GM12864 (cell line): ENCODE measurements around the gene CEP250.
"Not testable (repeated sequence)": the region's sequence is repeated elsewhere in the genome, so short reads cannot be mapped to it uniquely, and the experiment has no call there.

Source experiments
- DNase-seq: peaks from one replicate; pipeline ENCODE4 v3.0.0-alpha.2; 2011; ENCODE audit warnings: low read depth
- H3K4me3 ChIP-seq: 2 replicates; pipeline ENCODE4 v1.5.1; 2011; ENCODE audit warnings: mild to moderate bottlenecking, low read depth, low read length, control low read depth
- TF ChIP-seq, protein P1 (sequence below): IDR thresholded peaks from 2 replicates; pipeline ENCODE4 v1.5.1; 2011; ENCODE audit warnings: low read depth, mild to moderate bottlenecking, moderate library complexity, low read length, control low read depth, inconsistent platforms; ENCODE audit errors: missing control alignments

Gene CEP250

DNA sequence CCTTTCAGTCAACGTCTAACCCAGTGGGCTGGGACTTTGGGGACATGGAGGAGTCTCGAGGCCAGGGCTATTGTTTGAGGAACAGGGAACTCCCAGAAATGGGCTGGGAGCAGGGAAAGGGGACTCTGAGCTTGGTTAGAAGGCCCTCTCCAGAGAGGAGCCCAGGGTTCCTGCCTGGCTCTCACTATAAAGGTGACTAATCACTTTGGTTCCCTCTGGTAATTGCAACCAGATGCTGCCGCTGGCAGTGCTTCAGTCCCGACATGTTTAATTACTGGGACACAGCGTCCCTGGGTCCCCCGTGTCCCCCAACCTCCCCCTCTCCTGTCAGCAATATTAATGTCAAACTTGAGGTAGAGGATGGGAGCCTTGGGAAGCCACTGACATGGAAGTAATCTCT, 12.4 kb upstream of the CEP250 start:
- DNase-seq = no peak
- TF ChIP-seq, protein P1, sequence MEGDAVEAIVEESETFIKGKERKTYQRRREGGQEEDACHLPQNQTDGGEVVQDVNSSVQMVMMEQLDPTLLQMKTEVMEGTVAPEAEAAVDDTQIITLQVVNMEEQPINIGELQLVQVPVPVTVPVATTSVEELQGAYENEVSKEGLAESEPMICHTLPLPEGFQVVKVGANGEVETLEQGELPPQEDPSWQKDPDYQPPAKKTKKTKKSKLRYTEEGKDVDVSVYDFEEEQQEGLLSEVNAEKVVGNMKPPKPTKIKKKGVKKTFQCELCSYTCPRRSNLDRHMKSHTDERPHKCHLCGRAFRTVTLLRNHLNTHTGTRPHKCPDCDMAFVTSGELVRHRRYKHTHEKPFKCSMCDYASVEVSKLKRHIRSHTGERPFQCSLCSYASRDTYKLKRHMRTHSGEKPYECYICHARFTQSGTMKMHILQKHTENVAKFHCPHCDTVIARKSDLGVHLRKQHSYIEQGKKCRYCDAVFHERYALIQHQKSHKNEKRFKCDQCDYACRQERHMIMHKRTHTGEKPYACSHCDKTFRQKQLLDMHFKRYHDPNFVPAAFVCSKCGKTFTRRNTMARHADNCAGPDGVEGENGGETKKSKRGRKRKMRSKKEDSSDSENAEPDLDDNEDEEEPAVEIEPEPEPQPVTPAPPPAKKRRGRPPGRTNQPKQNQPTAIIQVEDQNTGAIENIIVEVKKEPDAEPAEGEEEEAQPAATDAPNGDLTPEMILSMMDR = no peak
- no peak overlapping the region for H3K4me3 ChIP-seq

DNA sequence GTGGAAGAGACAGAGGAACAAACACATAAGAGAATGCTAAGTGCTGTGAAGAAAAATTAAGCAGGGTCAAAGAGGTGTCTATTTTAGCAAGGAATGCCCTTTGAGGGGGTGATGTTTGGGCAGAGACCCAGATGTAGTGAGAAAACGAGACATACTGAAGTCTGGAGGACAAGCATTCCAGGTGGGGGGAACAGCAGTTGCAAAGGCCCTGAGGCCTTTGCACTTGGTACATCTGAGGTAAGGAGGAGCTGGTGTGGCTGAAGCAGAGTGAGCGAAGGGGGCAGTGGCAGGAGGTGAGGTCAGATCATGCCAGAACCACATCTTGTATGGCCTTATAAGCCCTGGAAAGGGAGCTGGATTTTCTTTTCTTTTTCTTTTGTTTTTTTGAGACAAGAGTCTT, 11.2 kb upstream of the CEP250 start:
- no peak overlapping the region for H3K4me3 ChIP-seq
- TF ChIP-seq, protein P1 = no peak
- DNase-seq = no peak

DNA sequence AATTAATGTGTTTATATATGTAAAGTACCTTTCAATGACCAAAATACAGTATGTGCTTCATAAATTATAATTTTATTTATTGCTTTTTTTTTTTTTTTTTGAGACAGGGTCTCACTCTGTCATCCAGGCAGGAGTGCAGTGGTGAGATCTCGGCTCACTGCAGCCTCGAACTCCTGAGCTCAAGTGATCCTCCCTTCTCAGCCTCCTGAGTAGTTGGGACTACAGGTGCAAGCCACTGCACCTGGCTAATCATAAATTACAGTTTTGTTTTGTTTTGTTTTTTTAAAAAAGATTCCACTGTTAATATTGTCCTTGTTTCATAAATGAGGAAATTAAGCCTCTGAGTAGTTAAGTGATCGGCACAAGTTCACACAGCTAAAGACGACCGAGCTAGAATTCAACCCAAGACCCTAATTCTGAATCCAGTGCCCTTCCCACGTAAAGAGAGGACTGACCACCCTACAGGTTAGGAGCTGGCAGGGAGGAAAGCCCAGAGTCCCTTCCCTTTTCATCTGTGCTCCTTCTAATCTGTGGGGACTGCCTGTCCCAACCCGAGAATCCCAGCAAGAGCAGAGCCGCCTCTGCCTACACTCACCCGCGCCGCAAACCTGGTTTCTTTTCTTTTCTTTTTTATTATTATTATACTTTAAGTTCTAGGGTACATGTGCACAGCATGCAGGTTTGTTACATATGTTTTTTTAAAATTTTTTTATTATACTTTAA, 8.9 kb upstream of the CEP250 start:
- DNase-seq = no peak
- TF ChIP-seq, protein P1 = no peak
- peak overlapping the region; percentile 35 for H3K4me3 ChIP-seq

DNA sequence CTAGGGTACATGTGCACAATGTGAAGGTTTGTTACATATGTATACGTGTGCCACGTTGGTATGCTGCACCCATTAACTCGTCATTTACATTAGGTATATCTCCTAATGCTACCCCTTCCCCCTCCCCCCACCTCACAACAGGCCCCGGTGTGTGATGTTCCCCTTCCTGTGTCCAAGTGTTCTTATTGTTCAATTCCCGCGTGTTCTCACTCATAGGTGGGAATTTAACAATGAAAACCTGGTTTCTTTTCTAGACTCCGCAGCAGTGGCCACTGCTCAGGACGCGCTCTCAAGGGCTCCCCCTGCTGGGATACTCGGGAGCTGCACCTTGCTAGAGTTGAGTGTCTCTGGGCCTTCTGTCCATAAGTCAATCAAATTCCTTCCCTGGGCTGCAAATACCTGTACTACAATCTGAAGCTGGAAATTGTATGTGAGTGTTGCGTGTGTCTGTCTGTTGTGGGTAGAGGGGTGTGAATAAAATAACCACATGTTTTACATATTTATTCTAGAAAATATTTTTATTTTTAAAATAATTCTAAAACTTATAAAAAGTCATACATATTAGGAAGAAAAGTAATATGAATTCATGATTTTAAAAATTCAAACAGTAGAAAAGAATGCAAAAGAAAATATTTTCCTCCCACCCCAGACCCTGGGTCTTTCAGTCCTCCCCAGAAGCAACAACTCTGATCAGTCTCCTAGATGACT, 8.2 kb upstream of the CEP250 start:
- DNase-seq = peak; percentile 48
- TF ChIP-seq, protein P1 = peak; percentile 95
- H3K4me3 ChIP-seq = peak overlapping the region; percentile 35

DNA sequence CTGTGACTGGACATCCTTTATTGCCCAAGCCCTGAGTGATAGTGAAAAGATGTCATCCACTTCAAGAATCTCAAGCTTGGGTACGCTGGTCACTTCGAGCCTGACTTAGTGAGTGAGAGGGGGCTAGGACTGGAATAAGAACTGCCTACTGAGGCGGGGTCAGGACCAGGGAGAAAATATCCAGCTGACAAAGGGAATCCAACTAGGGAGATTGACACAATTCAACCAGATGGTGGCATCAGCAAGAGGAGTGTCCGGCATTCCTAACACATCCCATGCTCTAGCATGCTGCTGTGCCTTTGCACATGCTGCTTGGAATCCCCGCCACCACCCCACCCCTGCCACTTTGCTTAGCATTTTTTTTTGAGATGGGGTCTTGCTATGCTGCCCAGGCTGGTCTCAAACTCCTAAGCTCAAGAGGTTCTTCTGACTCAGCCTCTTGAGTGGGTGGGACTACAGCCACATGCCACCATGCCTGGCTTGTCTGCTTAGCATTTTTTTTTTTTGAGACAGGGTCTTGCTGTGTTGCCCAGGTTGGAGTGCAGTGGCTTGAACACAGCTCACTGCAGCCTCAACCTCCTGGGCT, 6.5 kb upstream of the CEP250 start:
- no peak for DNase-seq
- H3K4me3 ChIP-seq = no peak overlapping the region
- TF ChIP-seq, protein P1 = no peak

DNA sequence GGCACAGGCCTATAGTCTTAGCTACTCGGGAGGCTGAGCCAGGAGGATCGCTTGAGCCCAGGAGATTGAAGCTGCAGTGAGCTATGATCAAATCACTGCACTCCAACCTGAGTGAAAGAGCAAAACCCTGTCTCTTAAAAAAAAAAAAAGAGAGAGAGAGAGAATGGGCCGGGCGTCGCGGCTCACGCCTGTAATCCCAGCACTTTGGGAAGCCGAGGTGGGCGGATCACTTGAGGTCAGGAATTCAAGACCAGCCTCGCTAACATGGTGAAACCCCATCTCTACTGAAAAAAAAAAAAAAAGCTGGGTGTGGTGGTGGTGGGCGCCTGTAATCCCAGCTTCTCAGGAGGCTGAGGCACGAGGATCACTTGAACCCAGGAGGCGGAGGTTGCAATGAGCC, 5.5 kb upstream of the CEP250 start:
- not testable (repeated sequence) for DNase-seq, H3K4me3 ChIP-seq

DNA sequence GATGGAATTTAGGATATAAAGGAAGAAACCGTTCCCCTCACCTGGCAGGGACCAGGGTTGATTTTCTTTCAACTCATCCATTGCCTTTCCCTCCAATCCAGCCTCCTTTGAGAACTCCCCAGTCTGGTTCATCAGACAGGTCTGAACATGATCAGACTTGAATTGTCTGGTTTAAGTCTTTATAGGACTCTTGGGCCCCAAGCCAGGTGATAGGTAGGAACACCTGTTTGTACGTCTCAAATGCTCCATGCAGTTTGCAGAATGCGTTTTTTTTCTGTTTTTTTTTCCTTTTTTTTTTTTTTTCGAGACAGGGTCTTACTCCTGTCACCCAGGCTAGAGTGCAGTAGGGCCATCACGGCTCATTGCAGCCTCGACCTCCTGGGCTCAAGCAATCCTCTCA, 4.1 kb upstream of the CEP250 start:
- DNase-seq = no peak
- TF ChIP-seq, protein P1 = no peak
- H3K4me3 ChIP-seq = no peak overlapping the region
